NT2/D1 (cell line): ENCODE data around the gene TFE3.

Experiments
- DNase-seq: peaks from one replicate; pipeline ENCODE4 v3.0.0-alpha.2; 2011; ENCODE audit warnings: low read depth, low spot score
- H3K27me3 ChIP-seq: 2 replicates; pipeline ENCODE4 v1.6.0; 2011; ENCODE audit warnings: mild to moderate bottlenecking; ENCODE audit not compliant: insufficient read length, insufficient read depth
- H3K36me3 ChIP-seq: 2 replicates; pipeline ENCODE4 v1.6.1; 2011; ENCODE audit warnings: mild to moderate bottlenecking, low read length, mixed read lengths; ENCODE audit not compliant: insufficient read depth, insufficient read length
- H3K4me1 ChIP-seq: 2 replicates; pipeline ENCODE4 v1.5.1; 2011; ENCODE audit not compliant: insufficient read depth, insufficient read length
- H3K4me3 ChIP-seq: 2 replicates; pipeline ENCODE4 v1.5.1; 2011; ENCODE audit warnings: low read depth; ENCODE audit not compliant: insufficient read length
- H3K9ac ChIP-seq: 2 replicates; pipeline ENCODE4 v1.6.0; 2011; ENCODE audit warnings: low read depth; ENCODE audit not compliant: insufficient read length
- H3K9me3 ChIP-seq: 2 replicates; pipeline ENCODE4 v1.5.1; 2011; ENCODE audit warnings: mild to moderate bottlenecking, low read length; ENCODE audit not compliant: insufficient read depth
- SUZ12 ChIP-seq: IDR thresholded peaks from 2 replicates; pipeline ENCODE4 v1.6.1; 2011; ENCODE audit not compliant: insufficient read length, insufficient read depth; ENCODE audit errors: extremely low read depth
- YY1 ChIP-seq: IDR thresholded peaks from 2 replicates; pipeline ENCODE4 v1.6.1; 2011; ENCODE audit not compliant: insufficient read length, insufficient read depth
- ZNF274 ChIP-seq: IDR thresholded peaks from 2 replicates; pipeline ENCODE4 v1.6.1; 2011; ENCODE audit warnings: mild to moderate bottlenecking, low read depth, low read length

The TFE3 gene

DNA sequence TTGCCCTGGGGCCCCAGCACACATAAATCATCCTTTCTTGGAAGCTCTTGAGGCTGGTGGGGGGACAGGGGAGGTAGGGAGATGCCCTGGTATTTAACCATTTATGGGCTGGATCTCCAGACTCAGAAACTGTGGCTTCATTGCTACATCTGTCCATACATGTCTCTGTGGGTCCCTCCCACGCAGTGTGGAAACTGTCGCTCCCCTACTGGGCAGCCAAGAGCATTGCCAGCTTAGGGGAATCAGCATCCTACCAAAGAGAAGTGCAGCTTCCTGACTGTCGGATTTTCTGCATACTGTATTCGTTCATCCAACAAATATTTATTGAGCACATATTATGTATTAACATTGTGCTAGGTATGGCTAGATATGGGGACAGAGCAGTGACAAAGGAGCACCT lies 44.8 kb downstream of the TFE3 start:
- H3K36me3 ChIP-seq = peaks cover 55% of the 10 kb centered on the region
- H3K4me3 ChIP-seq = no peak overlapping the region
- no peaks in the 10 kb centered on the region for H3K4me1 ChIP-seq
- no peak overlapping the region for H3K9ac ChIP-seq
- no peaks in the 10 kb centered on the region for H3K27me3 ChIP-seq
- TF ChIP-seq YY1 (no peak), ZNF274 (no peak), SUZ12 (no peak)
- H3K9me3 ChIP-seq = no peaks in the 10 kb centered on the region
- no peak for DNase-seq

DNA sequence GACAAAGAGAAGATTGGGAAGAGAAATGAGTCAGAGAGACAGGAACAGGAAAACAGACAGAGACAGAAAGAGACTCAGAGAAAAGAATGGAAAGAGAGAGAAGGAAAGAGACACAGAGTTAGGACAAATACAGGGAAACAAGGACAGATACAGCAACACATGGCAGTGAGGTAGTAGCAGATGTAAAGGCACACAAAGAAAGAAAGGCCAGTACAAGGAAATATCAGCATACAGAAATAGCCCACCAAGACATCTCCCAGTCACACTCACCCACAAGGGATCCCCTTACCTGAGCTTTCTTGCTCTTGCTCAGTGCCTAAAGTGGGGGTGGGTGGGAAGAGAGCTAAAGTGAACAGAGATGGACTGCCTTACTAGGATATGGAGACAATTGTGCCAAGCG lies 45.3 kb downstream of the TFE3 start:
- Histone ChIP-seq H3K4me3 (no peak overlapping the region), H3K9me3 (no peaks in the 10 kb centered on the region), H3K36me3 (peaks cover 60% of the 10 kb centered on the region), H3K9ac (no peak overlapping the region), H3K4me1 (no peaks in the 10 kb centered on the region), H3K27me3 (no peaks in the 10 kb centered on the region)
- no peak for DNase-seq
- TF ChIP-seq SUZ12 (no peak), ZNF274 (no peak), YY1 (no peak)

DNA sequence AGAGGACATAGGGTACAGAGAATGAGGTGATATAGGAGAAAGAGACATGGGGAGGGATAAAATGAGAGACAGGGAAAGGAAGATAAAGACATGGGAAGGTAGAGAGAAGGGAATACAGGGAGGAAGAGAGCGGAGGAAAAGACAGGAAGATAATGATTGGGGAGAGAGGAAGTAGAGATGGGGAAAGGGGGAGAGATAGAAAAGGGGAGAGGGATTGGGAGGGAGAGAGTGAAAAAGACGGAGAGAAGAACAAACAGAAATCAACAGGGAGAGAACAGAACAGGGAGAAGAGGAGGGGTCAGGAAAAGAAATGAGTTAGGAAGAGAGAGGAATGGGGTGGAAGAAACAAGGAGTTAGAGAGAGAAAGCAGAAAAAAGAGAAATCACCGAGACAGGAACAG lies 45.7 kb downstream of the TFE3 start:
- H3K9me3 ChIP-seq = no peaks in the 10 kb centered on the region
- no peak for DNase-seq
- H3K27me3 ChIP-seq = no peaks in the 10 kb centered on the region
- no peak overlapping the region for H3K4me3 ChIP-seq
- no peaks in the 10 kb centered on the region for H3K4me1 ChIP-seq
- H3K9ac ChIP-seq = no peak overlapping the region
- no peak for TF ChIP-seq ZNF274
- TF ChIP-seq YY1 = no peak
- TF ChIP-seq SUZ12 = no peak
- H3K36me3 ChIP-seq = peaks cover 62% of the 10 kb centered on the region

DNA sequence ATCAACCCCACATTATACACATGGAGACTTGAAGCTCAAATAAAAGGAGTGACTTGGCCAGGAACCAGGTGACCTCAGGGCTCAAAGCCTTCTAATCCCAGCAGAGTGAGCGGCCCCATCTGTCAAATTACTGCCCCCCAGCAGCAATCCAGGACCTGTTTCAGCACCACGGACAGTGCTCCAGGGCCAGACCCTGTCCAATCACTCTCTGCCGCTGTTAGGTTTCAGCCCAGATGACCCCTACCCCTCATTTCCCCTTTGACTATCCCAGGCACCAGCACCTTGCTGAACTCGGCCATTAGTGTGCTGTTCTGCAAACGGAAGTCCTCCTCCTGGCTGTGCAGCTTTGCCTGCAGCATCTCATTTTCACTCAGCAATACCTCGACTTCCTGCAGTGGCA lies 46.2 kb downstream of the TFE3 start:
- TF ChIP-seq ZNF274 = no peak
- TF ChIP-seq SUZ12 = no peak
- no peak for TF ChIP-seq YY1
- no peaks in the 10 kb centered on the region for H3K4me1 ChIP-seq
- no peak for DNase-seq
- H3K4me3 ChIP-seq = no peak overlapping the region
- no peaks in the 10 kb centered on the region for H3K27me3 ChIP-seq
- H3K9ac ChIP-seq = no peak overlapping the region
- H3K36me3 ChIP-seq = peaks cover 66% of the 10 kb centered on the region
- no peaks in the 10 kb centered on the region for H3K9me3 ChIP-seq

DNA sequence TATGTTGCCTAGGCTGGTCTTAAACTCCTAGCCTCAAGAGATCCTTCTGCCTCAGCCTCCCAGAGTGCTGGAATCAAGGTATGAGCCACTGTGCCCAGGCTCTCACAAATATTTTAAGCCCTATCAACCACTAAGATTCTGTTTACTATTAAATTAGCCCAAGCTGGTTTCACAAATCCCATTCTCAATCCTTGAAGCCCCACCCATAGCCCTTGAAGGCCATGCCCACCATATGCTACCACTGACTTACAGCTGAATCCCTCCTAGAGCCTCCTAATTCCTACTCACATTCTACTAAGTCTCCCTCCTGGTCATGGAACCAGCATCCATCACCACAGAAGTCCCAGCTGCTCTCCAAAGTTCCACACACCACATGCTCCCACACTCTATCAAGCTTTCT lies 50.8 kb downstream of the TFE3 start:
- DNase-seq = no peak
- peaks cover 77% of the 10 kb centered on the region for H3K36me3 ChIP-seq
- no peak overlapping the region for H3K9ac ChIP-seq
- TF ChIP-seq ZNF274 = no peak
- no peak for TF ChIP-seq SUZ12
- TF ChIP-seq YY1 = no peak
- H3K9me3 ChIP-seq = no peaks in the 10 kb centered on the region
- H3K4me1 ChIP-seq = no peaks in the 10 kb centered on the region
- H3K4me3 ChIP-seq = no peak overlapping the region
- no peaks in the 10 kb centered on the region for H3K27me3 ChIP-seq

DNA sequence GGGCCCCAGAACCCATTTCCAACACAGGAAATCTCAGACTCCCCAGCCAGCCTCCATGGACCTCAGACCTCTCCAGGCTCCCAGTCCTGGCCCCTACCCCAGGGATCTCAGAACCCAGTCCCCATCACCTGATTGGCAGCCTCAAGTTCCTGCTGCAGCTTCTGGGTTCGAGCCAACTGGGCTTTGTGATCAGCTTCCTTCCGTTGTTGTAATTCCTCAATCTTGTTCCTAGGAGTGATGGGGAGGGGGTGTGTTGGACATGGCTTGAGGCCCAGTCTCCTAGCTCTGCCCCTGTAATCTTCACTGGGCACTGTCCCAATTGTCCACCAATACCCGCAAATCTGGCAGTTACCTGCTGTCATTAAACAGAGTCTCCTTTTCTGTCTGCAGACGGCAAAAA lies 53.7 kb downstream of the TFE3 start:
- H3K4me3 ChIP-seq = no peak overlapping the region
- H3K9me3 ChIP-seq = no peaks in the 10 kb centered on the region
- no peaks in the 10 kb centered on the region for H3K4me1 ChIP-seq
- peaks cover 68% of the 10 kb centered on the region for H3K36me3 ChIP-seq
- H3K27me3 ChIP-seq = no peaks in the 10 kb centered on the region
- DNase-seq = no peak
- no peak overlapping the region for H3K9ac ChIP-seq
- TF ChIP-seq YY1 = no peak
- TF ChIP-seq SUZ12 = no peak
- no peak for TF ChIP-seq ZNF274

DNA sequence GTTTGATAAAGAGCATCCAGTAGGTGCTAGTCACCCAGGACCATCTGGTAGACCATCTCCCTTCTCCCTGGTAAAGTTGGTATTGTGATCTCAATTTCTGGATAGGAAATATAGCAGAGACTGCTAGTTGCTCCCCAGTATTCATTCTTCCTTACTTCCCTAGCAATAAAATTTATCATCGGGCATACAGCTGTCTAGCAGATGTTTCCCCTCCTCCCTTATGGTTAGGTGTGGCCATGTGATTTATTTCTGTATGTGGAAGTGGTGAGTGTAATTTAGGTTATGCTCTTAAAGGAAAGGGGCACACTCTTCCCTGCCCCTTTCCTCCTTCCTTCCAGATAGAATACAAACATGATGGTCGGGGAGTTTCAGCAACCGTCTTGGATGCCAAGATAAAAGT lies 59.3 kb downstream of the TFE3 start:
- no peak for DNase-seq
- Histone ChIP-seq H3K27me3 (no peaks in the 10 kb centered on the region), H3K4me1 (no peaks in the 10 kb centered on the region), H3K9ac (no peak overlapping the region), H3K4me3 (no peak overlapping the region), H3K9me3 (no peaks in the 10 kb centered on the region), H3K36me3 (peaks cover 63% of the 10 kb centered on the region)
- TF ChIP-seq SUZ12 (no peak), YY1 (no peak)

DNA sequence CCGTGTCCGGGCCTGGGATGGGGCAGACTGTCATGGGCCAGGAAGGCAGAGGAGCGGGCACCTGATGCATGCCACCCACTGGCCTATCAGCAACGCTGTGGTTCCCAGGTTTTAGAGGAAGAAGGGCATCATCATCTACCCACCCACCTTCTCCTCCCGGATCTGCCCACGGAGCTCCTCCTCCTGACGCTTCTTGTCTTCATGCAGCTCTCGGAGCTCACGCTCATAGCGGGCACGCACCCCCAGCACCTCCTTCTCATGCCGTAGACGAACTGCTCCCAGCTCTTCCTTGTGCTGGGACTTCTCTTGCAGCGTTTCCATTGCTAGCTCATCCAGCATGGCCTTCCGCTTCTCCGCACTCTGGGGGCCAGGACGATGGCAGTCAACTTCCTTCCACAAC lies 60.1 kb downstream of the TFE3 start:
- Histone ChIP-seq H3K4me3 (no peak overlapping the region), H3K4me1 (no peaks in the 10 kb centered on the region), H3K9ac (no peak overlapping the region), H3K27me3 (no peaks in the 10 kb centered on the region), H3K9me3 (no peaks in the 10 kb centered on the region), H3K36me3 (peaks cover 61% of the 10 kb centered on the region)
- no peak for DNase-seq
- no peak for TF ChIP-seq ZNF274
- TF ChIP-seq SUZ12 = no peak
- no peak for TF ChIP-seq YY1
